K562 (cell line): ENCODE results near the gene IFT52. TPM values are rescaled to one million over a fixed set of nuclear protein-coding genes. Genes with fewer than 3 reads are reported as not detected.

Source experiments
- ARID3A ChIP-seq: IDR thresholded peaks from 2 replicates; pipeline ENCODE4 v1.6.1; 2012; ENCODE audit warnings: low read depth, low read length, improper control_type of control experiment, borderline replicate concordance
- BRD4 ChIP-seq: fragments of 200-600 bp; sonication (generic); IDR thresholded peaks from 2 replicates; pipeline ENCODE4 v1.6.1; 2017; ENCODE audit warnings: inconsistent platforms
- CBX3 ChIP-seq, 2 experiments: IDR thresholded peaks; 1 replicate in 1 of 2; 2 replicates in 1 of 2; pipeline ENCODE4 v1.6.1; 2012; ENCODE audit warnings: inconsistent platforms in 2 of 2, low read length in 2 of 2, borderline replicate concordance in 1 of 2, control low read depth in 1 of 2
- COPS2 ChIP-seq: fragments of 450-650 bp; conservative IDR thresholded peaks from 2 replicates; pipeline ENCODE4 v1.6.1; 2016; ENCODE audit warnings: mild to moderate bottlenecking, moderate library complexity
- CREB3L1 ChIP-seq: fragments of 450-650 bp; IDR thresholded peaks from 2 replicates; pipeline ENCODE4 v1.6.1; 2014; ENCODE audit warnings: low read depth, mild to moderate bottlenecking, moderate library complexity, borderline replicate concordance
- HDAC1 ChIP-seq, 2 experiments: fragments of 450-650 bp; IDR thresholded peaks; 2 replicates each; pipeline ENCODE4 v1.6.1; 2016 to 2017; ENCODE audit warnings: inconsistent platforms in 1 of 2, mild to moderate bottlenecking in 1 of 2, moderate library complexity in 1 of 2
- ILK ChIP-seq: fragments of 450-650 bp; IDR thresholded peaks from 2 replicates; pipeline ENCODE4 v1.6.1; 2016; ENCODE audit warnings: missing genetic modification characterization, low read depth, mild to moderate bottlenecking, missing compliant biosample characterization, moderate library complexity, borderline replicate concordance
- KDM2B ChIP-seq: fragments of 250-450 bp; sonication (Bioruptor Pico); IDR thresholded peaks from 2 replicates; pipeline ENCODE4 v1.8.0; 2021; ENCODE audit warnings: mild to moderate bottlenecking, moderate library complexity
- MEF2D ChIP-seq: conservative IDR thresholded peaks from 2 replicates; pipeline ENCODE4 v1.6.1; 2016; ENCODE audit warnings: low read depth, missing genetic modification characterization, missing compliant biosample characterization
- MIER1 ChIP-seq: fragments of 450-650 bp; IDR thresholded peaks from 2 replicates; pipeline ENCODE4 v1.6.1; 2016; ENCODE audit warnings: antibody characterized with exemption, mild to moderate bottlenecking, low read depth
- NFIC ChIP-seq: fragments of 450-650 bp; IDR thresholded peaks from 2 replicates; pipeline ENCODE4 v1.6.1; 2017; ENCODE audit warnings: mild to moderate bottlenecking, inconsistent platforms
- POLR3A ChIP-seq: IDR thresholded peaks from 2 replicates; pipeline ENCODE4 v1.6.1; 2011; ENCODE audit warnings: borderline replicate concordance, mild to moderate bottlenecking, moderate library complexity; ENCODE audit not compliant: insufficient read length, insufficient read depth; ENCODE audit errors: extremely low read depth
- RB1 ChIP-seq: fragments of 450-650 bp; IDR thresholded peaks from 2 replicates; pipeline ENCODE4 v1.6.1; 2017; ENCODE audit warnings: low read depth, mild to moderate bottlenecking
- SMAD4 ChIP-seq: fragments of 250-450 bp; sonication (Bioruptor Pico); conservative IDR thresholded peaks from 2 replicates; pipeline ENCODE4 v1.8.0; 2021; ENCODE audit warnings: inconsistent platforms, mild to moderate bottlenecking, moderate library complexity
- SRSF3 ChIP-seq: fragments of 200-400 bp; formaldehyde crosslinking; IDR thresholded peaks from 2 replicates; pipeline ENCODE4 v1.6.1; 2016; ENCODE audit warnings: mild to moderate bottlenecking, low read length, moderate library complexity; ENCODE audit not compliant: insufficient read depth
- U2AF2 ChIP-seq: fragments of 200-400 bp; formaldehyde crosslinking; optimal IDR thresholded peaks from 2 replicates; pipeline ENCODE3; 2017; ENCODE audit warnings: low read depth, mild to moderate bottlenecking, low read length
- ZBTB7A ChIP-seq: IDR thresholded peaks from 2 replicates; pipeline ENCODE4 v1.6.1; 2011; ENCODE audit warnings: low read depth, mild to moderate bottlenecking, low read length, moderate library complexity, borderline replicate concordance; ENCODE audit not compliant: control insufficient read depth
- ZFP1 ChIP-seq: fragments of 450-650 bp; formaldehyde crosslinking; IDR thresholded peaks from 2 replicates; pipeline ENCODE4 v1.4.0; 2020; ENCODE audit warnings: mild to moderate bottlenecking, mixed read lengths
- ZNF143 ChIP-seq: sonication (generic); formaldehyde crosslinking; IDR thresholded peaks from 2 replicates; pipeline ENCODE4 v1.9.0; 2022; ENCODE audit warnings: mild to moderate bottlenecking, missing genetic modification reagents
- ZNF212 ChIP-seq: fragments of 450-650 bp; formaldehyde crosslinking; IDR thresholded peaks from 2 replicates; pipeline ENCODE4 v1.4.0; 2020; ENCODE audit warnings: mild to moderate bottlenecking
- ZNF253 ChIP-seq: fragments of 250-450 bp; sonication (Bioruptor Pico); conservative IDR thresholded peaks from 2 replicates; pipeline ENCODE4 v1.6.1; 2021; ENCODE audit warnings: mild to moderate bottlenecking
- ZNF274 ChIP-seq: IDR thresholded peaks from 2 replicates; pipeline ENCODE4 v1.6.1; 2011; ENCODE audit warnings: low read depth, mild to moderate bottlenecking, low read length, moderate library complexity, borderline replicate concordance
- ZNF354B ChIP-seq: fragments of 250-450 bp; sonication (Bioruptor Pico); IDR thresholded peaks from 2 replicates; pipeline ENCODE4 v1.4.0; 2020
- ZNF740 ChIP-seq, 3 experiments: fragments of 200-800 bp in 1 of 3; sonication (Bioruptor generic) in 1 of 3; sonication (generic) in 1 of 3; formaldehyde crosslinking in 1 of 3; IDR thresholded peaks; 2 replicates each; pipeline versions ENCODE4 v1.6.1 to v1.8.0; 2016 to 2022; ENCODE audit warnings: mild to moderate bottlenecking in 2 of 3, missing compliant biosample characterization in 2 of 3, missing genetic modification characterization in 2 of 3, missing genetic modification reagents in 1 of 3
- polyA plus RNA-seq, 8 experiments: library from polyadenylated mRNA; depleted of rRNA in 4 of 8; stranded (reverse) in 5 of 8; unstranded in 3 of 8; fragments of >200 nt; fragmentation: Nextera tagmentation in 2 of 8; fragmentation: Illumina TruSeq in 1 of 8; extraction: Ambion mirVana in 2 of 8; extraction: Trizol in 1 of 8; gene quantifications; 2 replicates each; pipeline versions ENCODE4 v1.2.1 to v1.2.3, GENCODE V29; 2011 to 2014; ENCODE audit warnings: inconsistent platforms in 1 of 8, missing spikeins in 1 of 8
- total RNA-seq, 7 experiments: library from RNA; depleted of rRNA in 6 of 7; stranded (reverse); fragments of >200 nt in 6 of 7; fragmentation: Illumina TruSeq in 2 of 7; extraction: Trizol in 2 of 7; gene quantifications; 2 replicates each; pipeline versions ENCODE4 v1.2.1 to v1.2.3, GENCODE V29; 2011 to 2021; ENCODE audit warnings: low replicate concordance in 1 of 7

The IFT52 gene
- total and polyA plus RNA-seq, 9 of the 15 experiments (the other 6 are each of a cell fraction or from before 2014, with no cell fraction given), result 11.0 to 31.4 (median 20.4) TPM

- TF ChIP-seq RB1, result no peak
- no peak for TF ChIP-seq U2AF2
- TF ChIP-seq SMAD4 (CRISPR knock-in tag), result 0 out of 2 replicates have a peak, but pooled peaks have one; percentile 20
- TF ChIP-seq BRD4, result no peak
- TF ChIP-seq ARID3A, result no peak
- no peak for TF ChIP-seq ZNF212
- no peak for TF ChIP-seq ILK (tag)
- no peak for TF ChIP-seq SRSF3
- TF ChIP-seq COPS2, result no peak
- no peak for TF ChIP-seq ZNF354B (CRISPR knock-in tag)
- 0 out of 4 replicates have a peak, but pooled peaks of 1 of the 2 experiments have one; percentile 16 for TF ChIP-seq HDAC1 (IDR thresholded peaks at IDR 0.05)
- no peak for TF ChIP-seq ZNF274
- TF ChIP-seq ZNF253, result no peak
- peak; percentile 91 for TF ChIP-seq ZBTB7A
- TF ChIP-seq ZNF740 (CRISPR knock-in tag; IDR thresholded peaks at IDR 0.05), result no peak
- no peak for TF ChIP-seq ZNF740 (tag; IDR thresholded peaks at IDR 0.05)
- no peak for TF ChIP-seq ZNF143 (CRISPR knock-in tag)
- no peak for TF ChIP-seq MIER1
- no peak for TF ChIP-seq KDM2B (CRISPR knock-in tag)
- no peak for TF ChIP-seq CREB3L1
- TF ChIP-seq CBX3 (IDR thresholded peaks at IDR 0.05; ENCODE audit: borderline replicate concordance in 1 of 2, low read length in 2 of 2), result no peak
- no peak for TF ChIP-seq MEF2D (tag)
- TF ChIP-seq ZFP1 (CRISPR knock-in tag), result no peak
- TF ChIP-seq POLR3A, result no peak
- peak; percentile 62 for TF ChIP-seq NFIC
Observed at GRCh38 chr20:43579861-43580793, 10.6 kb upstream of the IFT52 start (continued).
